Cortex of kidney (tissue), 1 donor: Measurements from ENCODE around the gene ZNF627.
"Not testable (repeated sequence)": the region's sequence is repeated elsewhere in the genome, so short reads cannot be mapped to it uniquely, and the experiment has no call there.

Experiments used
- DNase-seq: peaks from one replicate; lab custom pipeline; 2025; lab: John Stamatoyannopoulos, UW

ZNF627 gene

DNA sequence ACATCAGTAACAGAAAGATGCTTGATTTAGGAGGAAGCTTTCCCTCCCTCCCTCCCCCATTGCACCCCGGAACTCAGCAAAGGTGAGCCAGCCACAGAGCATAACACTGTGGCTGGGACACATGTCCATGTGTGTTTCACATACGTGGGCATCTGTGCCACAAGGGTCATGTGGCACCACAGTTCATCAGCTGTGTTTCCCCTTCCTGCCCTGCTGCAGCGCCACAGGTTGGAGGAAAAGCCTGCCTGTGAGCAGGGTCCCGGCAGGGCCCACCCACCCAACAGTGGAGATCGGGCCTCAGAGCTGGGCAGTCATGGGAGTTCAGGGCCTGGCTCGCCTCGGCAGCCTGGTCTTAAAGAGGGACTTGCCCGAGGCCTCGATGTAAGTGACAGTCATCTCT lies 22.6 kb upstream of the ZNF627 start:
- DNase-seq = no peak

DNA sequence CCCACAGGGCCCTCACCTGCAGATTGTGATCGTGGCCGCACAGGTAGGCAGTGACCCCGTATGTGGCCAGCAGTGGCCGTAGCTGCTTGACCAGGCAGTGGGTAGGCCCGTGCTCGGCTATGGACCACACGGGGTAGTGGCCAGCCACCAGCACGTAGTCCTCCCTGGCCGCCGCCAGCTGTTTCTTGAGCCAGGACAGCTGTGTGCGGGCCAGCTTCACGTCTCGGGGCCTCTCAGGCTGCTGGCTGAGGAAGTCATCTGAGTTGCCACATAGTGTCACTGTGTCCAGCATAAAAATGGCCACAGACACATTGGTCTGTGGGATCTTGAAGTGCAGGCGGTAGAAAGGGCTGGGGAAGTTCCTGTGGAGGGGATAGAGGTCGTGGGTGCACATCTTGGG lies 21.1 kb upstream of the ZNF627 start:
- DNase-seq = no peak

DNA sequence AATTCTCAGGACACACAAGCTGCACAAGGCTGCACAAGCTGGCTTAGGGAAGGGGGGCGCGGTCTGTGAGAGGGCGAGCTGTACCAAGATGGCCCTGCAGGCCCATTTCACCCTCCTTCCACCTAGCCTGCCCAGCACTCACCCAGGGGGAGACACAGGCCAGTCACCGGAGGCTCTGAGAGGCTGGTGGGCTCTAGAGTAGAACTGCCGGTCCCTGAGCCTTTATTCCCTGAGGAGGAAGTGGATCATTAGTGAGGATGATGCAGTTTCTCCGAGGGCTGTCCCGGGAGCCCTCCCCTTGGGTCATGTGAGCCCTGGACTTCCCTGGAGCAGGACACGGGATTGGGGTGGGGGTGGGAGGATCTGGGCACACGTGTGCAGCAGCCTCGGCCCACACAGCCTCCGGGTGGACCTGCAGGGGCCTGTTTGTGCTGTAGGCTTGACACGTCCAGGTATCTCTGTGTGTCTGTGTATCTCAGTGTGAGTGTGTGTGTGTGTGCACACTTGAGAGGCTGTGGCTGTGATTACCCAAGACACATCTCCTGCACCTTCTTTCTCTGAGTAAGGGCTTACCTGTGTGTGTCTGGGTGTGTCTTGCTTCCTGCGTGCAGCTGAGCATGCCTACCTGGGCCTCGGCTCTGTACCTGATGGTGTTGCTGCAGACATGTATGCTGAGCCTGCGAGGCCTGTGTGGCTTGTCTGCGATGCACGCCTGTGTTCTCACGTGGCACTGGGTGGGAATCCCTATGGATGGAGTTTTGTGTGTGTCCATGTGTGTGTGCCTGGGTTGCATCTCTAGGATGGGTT lies 19.6 kb upstream of the ZNF627 start, which contains the start of gene ACP5:
TSS of gene ACP5 (minus strand) at position 195 of the 807 bp plus-strand sequence. CDS start 328 bp downstream, outside the sequence.
- no peak for DNase-seq

GRCh38 chr19:11578258-11579142 lies 18.8 kb upstream of the ZNF627 start:
- DNase-seq = no peak

GRCh38 chr19:11580116-11580515 lies 17.2 kb upstream of the ZNF627 start:
- no peak for DNase-seq

GRCh38 chr19:11581740-11582139 lies 15.5 kb upstream of the ZNF627 start:
- DNase-seq = no peak

- no peak for DNase-seq
Observed at GRCh38 chr19:11586331-11586730, 11.0 kb upstream of the ZNF627 start.

DNA sequence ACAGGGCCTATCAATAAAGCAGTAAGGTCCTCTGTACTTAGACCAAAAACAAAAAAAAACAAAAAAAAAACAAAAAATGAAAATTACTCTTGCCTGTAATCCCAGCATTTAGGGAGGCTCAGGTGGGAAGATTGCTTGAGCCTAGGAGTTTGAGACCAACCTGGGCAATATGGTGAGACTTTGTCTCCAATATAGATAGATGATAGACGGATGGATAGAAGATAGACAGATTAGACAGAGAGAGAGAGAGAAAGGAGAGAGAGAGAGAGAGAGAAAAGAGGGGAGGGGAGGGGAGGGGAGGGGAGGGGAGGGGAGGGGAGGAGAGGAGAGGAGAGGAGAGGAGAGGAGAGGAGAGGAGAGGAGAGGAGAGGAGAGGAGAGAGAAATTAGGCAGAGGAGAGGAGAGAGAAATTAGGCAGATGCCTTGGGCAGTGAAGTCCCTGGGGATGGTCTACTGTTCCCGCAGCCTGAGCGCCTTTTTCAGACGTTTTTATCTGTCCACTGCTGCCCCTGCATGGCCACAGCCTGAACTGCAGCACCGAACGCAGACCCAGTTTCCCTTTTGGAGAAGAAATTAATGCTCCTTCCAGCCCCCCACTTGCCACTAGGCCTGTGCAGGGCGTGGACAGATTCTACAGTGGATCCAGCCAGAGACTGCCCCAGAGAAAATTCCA lies 9.8 kb upstream of the ZNF627 start:
- DNase-seq = no peak

- no peak for DNase-seq
Observed at GRCh38 chr19:11587975-11588631, 9.2 kb upstream of the ZNF627 start.

DNA sequence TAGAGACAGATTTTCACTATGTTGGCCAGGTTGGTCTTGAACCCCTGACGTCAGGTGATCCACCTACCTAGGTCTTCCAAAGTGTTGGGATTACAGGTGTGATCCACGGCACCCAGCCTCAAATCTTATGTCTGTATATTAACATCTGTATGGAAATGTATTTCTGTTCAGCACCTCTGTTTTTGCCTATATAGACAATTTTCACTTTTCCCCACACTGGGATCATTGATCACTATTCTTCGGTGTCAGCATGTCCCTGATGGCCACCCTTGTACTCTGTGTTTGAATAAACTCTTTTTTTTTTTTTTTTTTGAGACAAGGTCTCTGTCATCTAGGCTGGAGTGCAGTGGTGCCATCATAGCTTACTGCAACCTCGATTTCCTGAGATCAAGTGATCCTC lies 3.2 kb upstream of the ZNF627 start:
- no peak for DNase-seq

GRCh38 chr19:11596156-11596555 lies 1.1 kb upstream of the ZNF627 start:
- DNase-seq = no peak

GRCh38 chr19:11598103-11598483 lies 810 bp downstream of the ZNF627 start:
- no peak for DNase-seq

GRCh38 chr19:11598746-11599145 lies 1.5 kb downstream of the ZNF627 start:
- no peak for DNase-seq

GRCh38 chr19:11599704-11600103 lies 2.4 kb downstream of the ZNF627 start:
- not testable (repeated sequence) for DNase-seq

DNA sequence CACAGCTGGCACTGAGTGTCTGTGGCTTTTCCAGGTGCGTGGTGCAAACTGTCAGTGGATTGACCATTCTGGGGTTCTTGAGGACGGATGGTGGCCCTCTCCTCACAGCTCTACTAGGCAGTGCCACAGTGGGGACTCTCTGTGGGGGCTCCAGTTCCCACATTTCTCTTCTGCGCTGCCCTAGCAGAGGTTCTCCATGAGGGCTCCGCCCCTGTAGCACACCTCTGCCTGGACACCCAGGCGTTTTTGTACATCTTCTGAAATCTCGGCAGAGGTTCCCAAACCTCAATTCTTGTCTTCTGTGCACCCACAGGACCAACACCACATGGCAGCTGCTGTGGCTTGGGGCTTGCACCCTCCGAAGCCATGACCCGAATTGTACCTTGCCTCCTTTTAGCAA lies 9.2 kb downstream of the ZNF627 start:
- DNase-seq = no peak

- no peak for DNase-seq
Observed at GRCh38 chr19:11611730-11612129, 14.4 kb downstream of the ZNF627 start.

GRCh38 chr19:11612816-11613511 lies 15.7 kb downstream of the ZNF627 start:
- DNase-seq = no peak

- DNase-seq = no peak
Observed at GRCh38 chr19:11617180-11618062, 20.1 kb downstream of the ZNF627 start.

DNA sequence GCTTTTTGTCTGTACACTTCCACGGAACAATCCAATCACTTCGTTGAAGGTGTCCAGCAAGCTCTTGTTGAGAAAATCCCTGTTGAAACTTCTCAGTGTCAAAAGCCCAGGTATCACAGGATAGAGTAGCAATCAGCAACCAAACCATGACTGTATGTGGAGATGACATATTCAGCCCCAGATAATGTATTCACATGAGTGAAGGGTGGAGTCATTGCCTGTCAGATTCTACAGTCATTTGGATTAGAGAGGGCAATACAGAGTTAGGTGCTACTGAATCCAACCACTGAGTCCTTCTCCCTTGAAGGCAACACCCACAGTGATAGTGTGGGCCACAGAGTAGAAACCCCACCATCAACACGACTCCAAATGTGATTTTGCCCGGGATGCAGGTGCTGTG lies 23.3 kb downstream of the ZNF627 start:
- DNase-seq = no peak

GRCh38 chr19:11622401-11622800 lies 25.1 kb downstream of the ZNF627 start:
- not testable (repeated sequence) for DNase-seq
